ENCODE measurements around the gene HSPB6. TPM values are rescaled to one million over a fixed set of nuclear protein-coding genes. Genes with fewer than 3 reads are reported as not detected.

Gene HSPB6
- 0.25 and 0.49 TPM in 2 replicates for total RNA-seq

DNA sequence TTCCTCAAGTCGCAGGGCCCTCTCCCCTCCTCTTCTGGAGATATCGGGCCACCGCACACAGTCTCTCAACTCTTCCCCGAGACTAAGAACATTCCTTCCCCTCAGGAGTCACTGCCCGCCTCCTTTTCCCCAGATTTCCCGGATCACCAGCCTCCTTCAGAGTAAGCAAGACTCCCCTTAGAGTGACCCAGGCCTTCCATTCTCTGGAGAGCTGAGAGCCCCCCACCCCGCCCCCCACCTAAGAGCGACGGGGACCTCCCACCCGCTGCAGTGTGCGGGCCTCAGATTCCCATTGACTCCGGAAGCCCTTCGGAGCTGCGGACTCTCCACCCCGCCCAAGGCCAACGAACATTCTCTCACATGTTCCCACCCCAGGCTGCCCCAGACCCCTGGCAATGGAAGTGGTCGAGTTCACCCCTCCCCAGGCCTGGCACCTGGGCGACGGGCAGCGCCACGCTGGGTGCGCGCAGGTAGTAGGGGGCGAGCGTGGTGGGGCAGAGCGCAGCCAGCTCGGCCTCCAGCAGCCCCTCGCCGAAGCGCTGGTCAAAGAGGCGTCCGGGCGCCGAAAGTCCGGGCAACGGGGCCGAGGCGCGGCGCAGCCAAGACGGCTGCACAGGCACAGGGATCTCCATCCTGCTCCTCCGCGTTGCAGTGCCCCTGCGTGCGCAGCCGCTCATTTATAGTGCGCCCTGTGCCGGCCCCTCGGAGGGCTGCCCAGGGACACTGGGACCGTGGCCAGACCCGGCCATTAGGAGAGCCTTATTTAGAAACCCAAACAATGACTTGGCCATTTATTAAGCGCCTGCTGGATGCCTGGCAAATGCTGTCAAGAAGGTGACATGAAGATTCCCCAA is at the start of gene HSPB6:
Gene HSPB6, minus strand, starts transcription at position 653 of the 854 bp plus-strand sequence. Its CDS starts 21 bp downstream, at position 632.

GRCh38 chr19:35775298-35776101 is 18.7 kb upstream of the HSPB6 start, which contains the start of gene ARHGAP33:
ARHGAP33 (plus strand) TSS chr19:35775564; CDS start chr19:35775659, 95 bp downstream.

DNA sequence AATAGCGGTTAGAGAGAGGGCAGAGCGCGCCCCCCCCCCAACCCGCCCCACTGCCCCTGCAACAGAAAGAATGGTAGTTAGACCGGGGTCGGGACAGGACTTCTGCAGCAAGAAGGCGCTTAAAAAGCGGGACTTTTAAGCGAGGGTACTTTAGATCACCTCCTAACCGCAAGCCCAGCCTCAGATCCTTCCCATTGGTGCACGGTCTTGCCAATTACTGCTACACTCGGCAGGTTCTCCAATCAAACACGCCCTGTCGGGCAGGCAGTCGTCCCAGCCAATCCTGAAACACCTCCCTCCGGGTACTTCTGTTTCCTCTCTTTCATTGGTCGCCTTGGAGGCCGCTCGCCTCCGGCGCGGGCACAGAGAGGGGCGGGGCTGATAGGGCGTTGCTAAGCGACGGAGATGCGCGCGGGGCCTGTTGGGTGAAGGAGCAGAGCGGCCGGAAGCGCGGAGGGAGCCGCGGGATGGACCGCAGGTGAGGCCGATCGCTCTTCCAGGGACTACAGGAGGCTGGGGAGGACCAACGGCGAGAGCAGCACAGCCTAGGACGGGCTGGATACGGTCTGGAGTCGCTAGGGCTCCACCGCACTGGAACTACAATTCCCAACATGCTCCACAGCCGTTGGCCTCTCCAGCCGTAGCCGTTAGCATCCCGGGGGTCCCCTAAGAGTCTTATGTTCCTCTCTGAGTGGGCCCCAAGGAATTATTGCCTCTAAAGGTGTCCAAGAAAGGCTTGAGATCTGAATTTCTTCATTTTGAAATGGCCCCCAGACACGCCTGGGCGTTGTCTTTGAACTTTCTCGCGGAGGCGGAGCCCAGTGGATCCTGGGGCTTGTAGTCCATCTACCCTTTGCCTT is 1.1 kb upstream of the HSPB6 start, which contains the start of gene PROSER3:
Gene PROSER3, plus strand, starts transcription at position 428 of the 860 bp plus-strand sequence. Its CDS starts 40 bp downstream, at position 468.

DNA sequence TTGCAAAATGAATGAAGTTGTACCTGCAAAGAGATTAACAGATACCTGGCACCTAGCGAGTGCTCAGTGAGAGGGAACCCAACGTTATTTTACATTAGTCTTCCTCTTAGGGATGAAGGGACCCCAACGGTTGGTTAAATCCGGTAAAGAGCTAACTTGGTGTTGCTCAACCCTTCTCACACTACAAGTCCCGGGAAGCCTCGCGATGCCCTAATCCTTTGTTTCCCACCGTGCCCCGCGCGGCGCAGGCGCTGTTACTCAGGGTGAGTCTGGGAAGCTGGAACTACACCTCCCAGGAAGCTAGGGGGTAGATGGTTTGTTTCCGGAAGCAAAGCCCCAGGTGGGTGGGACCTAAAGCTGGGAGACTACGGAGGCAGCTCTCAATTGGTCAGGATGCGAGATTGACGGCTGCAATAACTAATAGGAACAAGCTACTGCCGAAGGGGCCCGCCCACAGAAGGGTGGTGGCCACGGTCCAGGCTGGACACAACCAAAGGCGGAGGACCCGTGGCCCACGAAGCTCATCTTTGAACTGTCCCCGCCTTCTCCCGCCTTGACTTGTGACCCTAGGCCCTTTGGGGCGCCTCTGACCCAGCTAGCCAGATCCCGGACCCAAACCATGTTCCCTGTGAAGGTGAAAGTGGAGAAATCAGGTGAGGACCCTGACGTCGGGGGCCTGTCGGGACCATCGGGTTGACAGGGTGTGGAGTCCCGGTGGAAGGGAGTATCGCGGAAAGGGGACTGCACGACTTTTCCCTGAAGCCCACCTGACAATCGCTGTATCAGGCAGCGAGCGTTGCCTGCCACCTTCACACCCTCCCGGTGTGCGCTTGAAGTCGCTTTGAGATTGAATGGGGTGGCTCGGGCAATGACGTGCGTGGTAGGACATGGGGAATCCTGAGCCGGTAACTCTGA is 8.5 kb downstream of the HSPB6 start, which contains the start of gene LIN37:
Gene LIN37, plus strand, starts transcription at position 471 of the 915 bp plus-strand sequence. Its CDS starts 149 bp downstream, at position 620.

DNA sequence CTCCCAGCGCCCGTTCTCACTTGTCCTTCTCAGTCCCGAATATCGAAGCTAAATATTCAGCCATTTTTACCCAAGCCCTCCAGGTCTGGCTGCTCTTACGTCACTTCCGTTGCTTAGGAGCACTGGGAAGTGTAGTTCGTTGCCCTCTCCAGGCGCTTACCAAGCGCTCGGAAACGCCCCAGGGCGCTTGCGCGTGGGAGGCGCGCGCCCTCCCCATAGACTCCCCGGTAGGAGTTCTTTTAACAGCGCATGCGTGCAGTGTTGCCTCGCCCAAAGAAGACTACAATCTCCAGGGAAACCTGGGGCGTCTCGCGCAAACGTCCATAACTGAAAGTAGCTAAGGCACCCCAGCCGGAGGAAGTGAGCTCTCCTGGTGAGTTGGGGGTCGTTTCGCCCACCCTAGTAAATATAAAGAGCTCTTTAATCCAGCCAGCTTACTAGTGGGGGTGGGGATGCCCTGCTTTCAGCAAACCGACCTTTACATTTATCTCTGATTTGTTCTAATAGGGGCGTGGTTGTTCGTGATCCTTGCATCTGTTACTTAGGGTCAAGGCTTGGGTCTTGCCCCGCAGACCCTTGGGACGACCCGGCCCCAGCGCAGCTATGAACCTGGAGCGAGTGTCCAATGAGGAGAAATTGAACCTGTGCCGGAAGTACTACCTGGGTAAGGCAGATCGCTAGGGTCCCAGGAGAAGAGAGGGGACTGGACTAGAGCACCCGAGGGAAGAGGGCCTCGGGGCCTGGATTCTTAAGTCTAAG is 11.3 kb downstream of the HSPB6 start, which contains the start of the genes PSENEN and U2AF1L4:
Gene PSENEN, plus strand, starts transcription at position 324 of the 759 bp plus-strand sequence. Its CDS starts 280 bp downstream, at position 604.
Gene U2AF1L4, minus strand, starts transcription at position 91 of the 759 bp plus-strand sequence. Its CDS starts 27 bp downstream, at position 64.

GRCh38 chr19:35742121-35742724 is 14.6 kb downstream of the HSPB6 start, which contains the start of gene IGFLR1:
IGFLR1 (minus strand) TSS chr19:35742452; CDS start chr19:35741180, 1,272 bp downstream.

GRCh38 chr19:35717665-35718344 is 39.0 kb downstream of the HSPB6 start, which contains the start of gene KMT2B:
KMT2B (plus strand) TSS chr19:35718003; CDS start chr19:35718019, 16 bp downstream.

Other genes starting within 250 kb of the HSPB6 start
- gene DMKN, start 243.4 kb downstream of the HSPB6 start, total RNA-seq: 0.13 TPM in 1 of 2 replicates, not detected in the other
- gene SBSN, start 228.7 kb downstream of the HSPB6 start, total RNA-seq: not detected in 2 replicates
- not detected in 2 replicates for gene GAPDHS, start 223.6 kb downstream of the HSPB6 start, total RNA-seq
- gene TMEM147, start 211.4 kb downstream of the HSPB6 start, total RNA-seq: 52.9 and 74.0 TPM in 2 replicates
- gene ATP4A, start 193.4 kb downstream of the HSPB6 start, total RNA-seq: not detected in 2 replicates
- gene PMIS2, start 170.9 kb downstream of the HSPB6 start, total RNA-seq: not detected in 2 replicates
- 6.0 and 9.3 TPM in 2 replicates for gene HAUS5, start 144.3 kb downstream of the HSPB6 start, total RNA-seq
- 32.4 and 33.7 TPM in 2 replicates for gene RBM42, start 128.0 kb downstream of the HSPB6 start, total RNA-seq
- gene ETV2, start 115.3 kb downstream of the HSPB6 start, total RNA-seq: 0.13 and 0.49 TPM in 2 replicates
- gene COX6B1, start 108.7 kb downstream of the HSPB6 start, total RNA-seq: 295 and 323 TPM in 2 replicates
- not detected in 2 replicates for gene UPK1A, start 90.5 kb downstream of the HSPB6 start, total RNA-seq
- not detected in 2 replicates for gene ZBTB32, start 52.5 kb downstream of the HSPB6 start, total RNA-seq
- 6.2 and 19.6 TPM in 2 replicates for gene KMT2B, start 39.0 kb downstream of the HSPB6 start, total RNA-seq
- gene IGFLR1, start 14.6 kb downstream of the HSPB6 start, total RNA-seq: 0.49 and 0.94 TPM in 2 replicates
- gene U2AF1L4, start 11.6 kb downstream of the HSPB6 start, total RNA-seq: 4.0 and 6.4 TPM in 2 replicates
- gene PSENEN, start 11.4 kb downstream of the HSPB6 start, total RNA-seq: 12.3 and 13.8 TPM in 2 replicates
- gene LIN37, start 8.5 kb downstream of the HSPB6 start, total RNA-seq: 3.9 and 5.0 TPM in 2 replicates
- gene PROSER3, start 1.1 kb upstream of the HSPB6 start, total RNA-seq: 1.5 and 2.5 TPM in 2 replicates
- gene ARHGAP33, start 18.5 kb upstream of the HSPB6 start, total RNA-seq: 2.1 and 4.0 TPM in 2 replicates
- gene PRODH2, start 55.8 kb upstream of the HSPB6 start, total RNA-seq: not detected in 2 replicates
- gene NPHS1, start 95.5 kb upstream of the HSPB6 start, total RNA-seq: not detected in 2 replicates
- under 0.01 TPM in 1 of 2 replicates, not detected in the other for gene KIRREL2, start 99.9 kb upstream of the HSPB6 start, total RNA-seq
- gene APLP1, start 111.5 kb upstream of the HSPB6 start, total RNA-seq: 1.3 and 8.4 TPM in 2 replicates
- 3.1 and 3.5 TPM in 2 replicates for gene NFKBID, start 143.5 kb upstream of the HSPB6 start, total RNA-seq
- gene HCST, start 145.5 kb upstream of the HSPB6 start, total RNA-seq: not detected in 2 replicates
- gene TYROBP, start 151.3 kb upstream of the HSPB6 start, total RNA-seq: not detected in 2 replicates
- 2.5 and 2.8 TPM in 2 replicates for gene LRFN3, start 179.3 kb upstream of the HSPB6 start, total RNA-seq
- 9.8 and 12.1 TPM in 2 replicates for gene SDHAF1, start 238.2 kb upstream of the HSPB6 start, total RNA-seq

Data from bladder microvascular endothelial cell (primary cell).